K562 (cell line): ENCODE data around the gene C18orf32.

Experiments
- E2F1 ChIP-seq: sonication (generic); formaldehyde crosslinking; IDR thresholded peaks from 2 replicates; pipeline ENCODE4 v1.8.1; 2023; ENCODE audit warnings: mild to moderate bottlenecking, missing genetic modification reagents, moderate library complexity
- POLR2A ChIP-seq: fragments of 450-650 bp; conservative IDR thresholded peaks from 2 replicates; pipeline ENCODE4 v1.6.1; 2016
- POLR2G ChIP-seq: fragments of 200-400 bp; formaldehyde crosslinking; IDR thresholded peaks from 2 replicates; pipeline ENCODE4 v1.6.1; 2017; ENCODE audit warnings: low read depth, mild to moderate bottlenecking, antibody characterized with exemption, low read length, moderate library complexity
- PREB ChIP-seq: sonication (generic); formaldehyde crosslinking; IDR thresholded peaks from 2 replicates; pipeline ENCODE4 v1.8.1; 2023; ENCODE audit warnings: mild to moderate bottlenecking, missing genetic modification reagents
- RCOR1 ChIP-seq, 2 experiments: IDR thresholded peaks; 2 replicates each; pipeline ENCODE4 v1.6.1; 2012; ENCODE audit warnings: low read depth in 2 of 2, low read length in 2 of 2, borderline replicate concordance in 1 of 2, improper control_type of control experiment in 1 of 2
- TCF7L2 ChIP-seq: fragments of 150-350 bp; IDR thresholded peaks from 2 replicates; pipeline ENCODE4 v1.6.1; 2016; ENCODE audit warnings: low read depth, mild to moderate bottlenecking, low read length, moderate library complexity
- ZNF551 ChIP-seq: fragments of 250-450 bp; sonication (Bioruptor Pico); IDR thresholded peaks from 2 replicates; pipeline ENCODE4 v1.5.0; 2021; ENCODE audit warnings: mild to moderate bottlenecking, moderate library complexity
- ZZZ3 ChIP-seq: fragments of 450-650 bp; IDR thresholded peaks from 2 replicates; pipeline ENCODE4 v1.6.1; 2016; ENCODE audit warnings: antibody characterized with exemption, mild to moderate bottlenecking, moderate library complexity

DNA sequence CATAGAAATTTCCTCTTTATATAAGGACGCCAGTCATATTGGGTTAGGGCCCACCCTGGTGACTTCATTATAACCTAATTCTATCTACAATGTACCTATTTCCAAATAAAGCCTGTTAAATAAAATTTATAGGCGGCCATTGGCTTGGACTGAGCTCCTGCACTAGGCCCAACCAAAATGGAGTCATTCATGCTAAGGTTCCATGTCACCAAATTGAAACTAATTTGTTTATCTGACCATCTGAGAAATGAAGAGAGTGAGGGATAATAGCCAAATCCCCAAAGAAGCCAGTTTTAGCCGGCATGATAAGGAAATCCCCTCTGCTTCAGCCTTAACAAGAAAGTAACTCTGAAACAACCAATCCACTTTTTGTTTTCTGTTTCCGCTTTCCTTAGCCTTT lies 19.4 kb downstream of the C18orf32 start:
- no peak for TF ChIP-seq ZNF551 (CRISPR knock-in tag)
- TF ChIP-seq POLR2A = no peak
- TF ChIP-seq TCF7L2 = no peak
- TF ChIP-seq E2F1 = no peak
- TF ChIP-seq ZZZ3 = no peak
- no peak for TF ChIP-seq POLR2G
- no peak for TF ChIP-seq RCOR1 (IDR thresholded peaks at IDR 0.05; ENCODE audit: borderline replicate concordance in 1 of 2, low read depth in 2 of 2, low read length in 2 of 2)
- TF ChIP-seq PREB (CRISPR knock-in tag) = no peak
